ENCODE results near the gene CBARP. TPM values are rescaled to one million over a fixed set of nuclear protein-coding genes. Genes with fewer than 3 reads are reported as not detected.
A peak's percentile ranks its signal among the peaks of the same experiment; 100 is the strongest.

Gene CBARP
- total and polyA plus RNA-seq, 2 of the 13 experiments (the other 11 are each of a cell fraction or from before 2014, with no cell fraction given): 1.2 to 1.4 TPM

- TF ChIP-seq REL (CRISPR knock-in tag; conservative IDR thresholded peaks at IDR 0.05) (0 out of 2 replicates have a peak, but pooled peaks have one; percentile 42), SMARCE1 (IDR thresholded peaks at IDR 0.05; ENCODE audit: borderline replicate concordance) (no peak), ZNF205 (CRISPR knock-in tag; IDR thresholded peaks at IDR 0.05) (peak; percentile 70), ZBTB4 (CRISPR knock-in tag; IDR thresholded peaks at IDR 0.05; ENCODE audit: borderline replicate concordance) (no peak), GFI1 (CRISPR knock-in tag; IDR thresholded peaks at IDR 0.05; ENCODE audit: borderline replicate concordance) (peak; percentile 78), ZNF883 (CRISPR knock-in tag; IDR thresholded peaks at IDR 0.05; ENCODE audit: not compliant biosample characterization) (no peak), ZBTB46 (CRISPR knock-in tag; IDR thresholded peaks at IDR 0.05; ENCODE audit: borderline replicate concordance) (0 out of 2 replicates have a peak, but pooled peaks have one; percentile 19), ZNF20 (CRISPR knock-in tag; IDR thresholded peaks at IDR 0.05) (no peak), ZNF33B (CRISPR knock-in tag; IDR thresholded peaks at IDR 0.05) (no peak), PHF20 (CRISPR knock-in tag; IDR thresholded peaks at IDR 0.05) (no peak), THAP7 (CRISPR knock-in tag; IDR thresholded peaks at IDR 0.05) (peak; percentile 88; the same call in 1 of the 2 replicates), NFATC3 (CRISPR knock-in tag; IDR thresholded peaks at IDR 0.05) (no peak), IKZF1 (IDR thresholded peaks at IDR 0.05) (no peak), XRCC5 (optimal IDR thresholded peaks at IDR 0.05; ENCODE audit: low read length) (peak; percentile 66), ZNF768 (CRISPR knock-in tag; IDR thresholded peaks at IDR 0.05) (no peak), ZNF280D (CRISPR knock-in tag; IDR thresholded peaks at IDR 0.05) (no peak), CHD2 (IDR thresholded peaks at IDR 0.05; ENCODE audit: low read depth, low read length) (no peak)
Observed at GRCh38 chr19:1244693-1245451, 7.1 kb upstream of the CBARP start (continued).
